RCC 7860 (cell line): ENCODE measurements around the gene PSMF1.

Source experiments
- DNase-seq: peaks from one replicate; pipeline ENCODE4 v3.0.0-alpha.2; 2015; ENCODE audit warnings: low spot score
- FAIRE-seq: peaks from 2 replicates; lab custom pipeline; 2012; peaks lifted over from hg19 to GRCh38; lab: Jason Lieb, UNC

The PSMF1 gene, protein sequence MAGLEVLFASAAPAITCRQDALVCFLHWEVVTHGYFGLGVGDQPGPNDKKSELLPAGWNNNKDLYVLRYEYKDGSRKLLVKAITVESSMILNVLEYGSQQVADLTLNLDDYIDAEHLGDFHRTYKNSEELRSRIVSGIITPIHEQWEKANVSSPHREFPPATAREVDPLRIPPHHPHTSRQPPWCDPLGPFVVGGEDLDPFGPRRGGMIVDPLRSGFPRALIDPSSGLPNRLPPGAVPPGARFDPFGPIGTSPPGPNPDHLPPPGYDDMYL

DNA sequence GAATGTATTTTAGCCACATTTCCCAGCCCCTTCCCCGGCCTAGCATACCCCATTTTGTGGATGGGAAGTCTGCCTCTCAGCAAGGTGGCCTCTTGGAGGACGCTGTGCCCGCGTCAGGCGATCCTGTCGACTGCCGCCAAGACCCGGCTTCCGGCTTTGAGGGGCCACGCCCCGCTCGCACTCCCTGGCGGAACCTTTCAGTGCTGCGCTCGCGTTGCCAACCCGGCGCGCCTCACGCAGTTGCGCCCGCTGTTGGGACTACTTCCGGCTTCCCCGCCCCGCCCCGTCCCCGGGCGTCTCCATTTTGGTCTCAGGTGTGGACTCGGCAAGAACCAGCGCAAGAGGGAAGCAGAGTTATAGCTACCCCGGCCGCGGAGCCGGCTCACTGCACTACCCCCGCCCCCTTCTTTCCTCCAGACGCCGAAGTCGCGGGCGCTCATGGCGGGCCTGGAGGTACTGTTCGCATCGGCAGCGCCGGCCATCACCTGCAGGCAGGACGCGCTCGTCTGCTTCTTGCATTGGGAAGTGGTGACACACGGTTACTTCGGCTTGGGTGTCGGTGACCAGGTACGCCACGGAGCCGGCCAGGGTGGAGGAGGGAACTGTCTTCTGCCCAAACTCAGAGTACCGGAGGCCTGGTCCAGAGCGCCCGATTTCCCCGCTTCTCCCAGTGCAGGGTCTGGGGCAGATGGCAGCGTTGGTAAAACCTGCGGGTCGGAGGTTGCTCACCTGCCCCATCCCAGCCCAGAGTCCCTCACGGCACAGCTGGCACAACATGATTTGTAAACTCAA, at the start of gene PSMF1:
PSMF1 (plus strand) TSS at position 267 of the 792 bp plus-strand sequence; CDS start at position 439, 172 bp downstream.
- no peak for FAIRE-seq

DNA sequence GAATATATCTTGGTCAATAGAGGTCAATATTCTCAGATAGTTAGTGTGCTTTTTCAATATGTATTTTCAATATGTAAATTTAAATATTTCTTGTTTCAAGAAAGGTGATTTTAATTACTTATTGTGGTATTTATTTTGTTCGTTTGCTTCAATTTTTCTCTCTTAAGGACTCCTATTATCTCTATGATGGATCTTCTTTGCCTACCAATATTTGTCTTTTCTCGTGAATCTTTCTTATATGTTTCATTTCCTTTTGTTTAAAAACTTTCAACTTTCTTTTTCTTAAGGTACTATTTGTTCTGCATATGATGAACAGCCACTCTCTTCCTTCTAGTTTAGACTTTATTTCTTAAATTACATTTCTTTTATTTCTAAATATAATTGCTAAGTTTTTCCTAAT, 46.1 kb upstream of the PSMF1 start:
- FAIRE-seq = no peak
- no peak for DNase-seq

More for the DNA sequence above, at the start of gene PSMF1:
- peak; percentile 71 for DNase-seq

DNA sequence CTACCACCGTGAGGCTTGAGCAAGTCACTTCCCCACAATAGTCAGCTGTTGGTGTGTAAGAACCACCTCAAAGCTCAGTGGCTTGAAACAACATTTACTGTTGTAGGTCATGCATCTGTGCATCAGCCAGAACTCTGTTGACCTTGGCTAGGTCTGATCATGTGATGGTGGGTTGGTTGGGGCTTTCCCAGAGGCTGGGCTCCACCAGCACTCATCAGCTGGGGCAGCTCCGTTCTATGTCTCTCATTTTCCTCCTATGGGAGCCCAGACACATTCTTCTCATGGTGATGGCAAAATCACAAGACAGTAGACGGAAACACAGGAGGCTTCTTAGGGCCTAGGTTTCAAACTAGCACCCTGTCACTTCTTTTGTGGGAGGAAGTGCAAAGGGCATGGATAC, 42.8 kb upstream of the PSMF1 start:
- FAIRE-seq = no peak

DNA sequence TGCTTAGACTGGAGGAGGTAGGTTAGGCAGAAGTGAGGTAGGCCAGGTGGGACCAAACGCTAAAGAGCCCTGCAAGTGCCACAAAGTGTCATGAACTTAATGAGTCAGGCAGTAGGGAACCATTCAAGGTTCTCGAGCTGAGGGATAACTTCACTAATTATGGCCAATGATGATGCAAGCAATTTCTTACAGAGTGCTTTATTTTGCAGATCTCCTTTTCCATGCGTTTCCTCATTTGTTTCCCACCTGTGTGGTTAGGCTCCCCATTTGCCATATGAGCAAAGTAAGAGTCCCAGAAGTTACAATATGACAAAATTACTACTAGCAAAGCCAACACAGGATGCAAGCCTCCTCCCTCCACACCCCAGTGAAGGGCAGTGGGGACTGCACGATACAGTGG, 36.5 kb upstream of the PSMF1 start:
- FAIRE-seq (no peak), DNase-seq (no peak)

More for the DNA sequence above, 42.8 kb upstream of the PSMF1 start:
- DNase-seq = no peak

DNA sequence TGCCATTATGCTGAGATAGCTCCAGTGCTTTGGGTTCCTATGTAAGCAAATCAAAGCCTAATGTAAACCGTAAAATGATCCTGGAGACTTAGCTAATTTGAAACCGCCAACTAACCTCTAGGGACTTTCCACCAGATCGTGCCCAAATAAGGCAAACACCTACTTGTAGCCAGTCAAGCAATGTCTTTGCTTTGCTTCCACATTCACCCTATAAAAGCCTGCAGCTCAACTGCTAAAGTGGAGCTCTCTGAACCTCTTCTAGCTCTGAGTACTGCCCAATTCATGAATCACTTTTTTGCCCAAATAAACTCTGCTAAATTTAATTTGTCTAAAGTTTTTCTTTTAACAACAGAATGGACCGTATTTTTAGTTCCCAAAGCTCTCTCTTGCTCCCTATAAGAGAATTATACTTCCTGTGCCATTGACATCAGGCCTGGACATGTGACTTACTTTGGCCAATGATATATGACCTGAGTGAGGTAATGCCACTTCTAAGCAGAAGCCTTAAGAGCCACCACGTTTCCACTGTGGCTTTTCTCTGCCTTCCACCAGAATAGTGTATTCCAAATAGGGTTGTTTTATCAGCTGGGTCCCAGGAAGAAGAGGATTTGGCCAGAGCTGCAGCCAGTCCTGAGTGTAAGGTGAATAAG, 34.8 kb upstream of the PSMF1 start:
- DNase-seq (no peak), FAIRE-seq (no peak)

DNA sequence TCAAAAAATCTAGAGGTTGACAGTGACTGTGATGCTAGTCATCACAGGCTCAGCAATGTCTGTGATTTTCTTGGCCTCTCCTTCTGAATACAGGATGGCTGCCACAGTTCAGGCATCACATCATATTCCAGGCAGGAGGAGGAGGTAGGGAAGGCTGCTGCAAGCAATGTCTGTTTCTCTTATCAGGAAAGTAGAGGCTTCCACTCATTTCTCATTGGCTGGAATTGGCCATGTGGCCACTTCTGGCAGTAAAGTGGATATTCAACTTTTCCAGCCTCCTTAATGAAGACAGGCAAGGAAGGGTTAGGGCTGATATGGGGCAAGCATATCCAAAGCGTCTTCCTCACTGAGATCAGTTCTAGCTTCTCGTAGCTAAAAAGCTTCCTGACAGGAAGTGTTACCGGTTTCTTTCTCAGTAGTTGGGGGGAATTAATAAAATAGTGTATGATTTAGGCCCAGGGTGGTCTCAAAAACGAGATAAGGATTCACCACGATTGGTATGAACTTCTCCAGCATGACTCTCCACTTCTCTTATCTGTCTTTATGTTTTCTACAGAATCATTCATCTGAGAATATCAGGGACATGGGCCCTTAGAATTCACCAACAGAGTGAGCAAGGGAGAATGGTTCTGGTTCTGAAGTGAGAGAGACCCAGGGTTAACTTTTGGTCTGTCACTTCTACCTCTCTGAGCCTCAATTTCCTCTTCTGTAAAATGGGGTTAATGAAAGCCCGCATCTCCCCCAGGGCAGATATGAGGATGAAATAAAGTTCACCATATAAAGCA, 32.7 kb upstream of the PSMF1 start:
- FAIRE-seq (no peak), DNase-seq (no peak)

DNA sequence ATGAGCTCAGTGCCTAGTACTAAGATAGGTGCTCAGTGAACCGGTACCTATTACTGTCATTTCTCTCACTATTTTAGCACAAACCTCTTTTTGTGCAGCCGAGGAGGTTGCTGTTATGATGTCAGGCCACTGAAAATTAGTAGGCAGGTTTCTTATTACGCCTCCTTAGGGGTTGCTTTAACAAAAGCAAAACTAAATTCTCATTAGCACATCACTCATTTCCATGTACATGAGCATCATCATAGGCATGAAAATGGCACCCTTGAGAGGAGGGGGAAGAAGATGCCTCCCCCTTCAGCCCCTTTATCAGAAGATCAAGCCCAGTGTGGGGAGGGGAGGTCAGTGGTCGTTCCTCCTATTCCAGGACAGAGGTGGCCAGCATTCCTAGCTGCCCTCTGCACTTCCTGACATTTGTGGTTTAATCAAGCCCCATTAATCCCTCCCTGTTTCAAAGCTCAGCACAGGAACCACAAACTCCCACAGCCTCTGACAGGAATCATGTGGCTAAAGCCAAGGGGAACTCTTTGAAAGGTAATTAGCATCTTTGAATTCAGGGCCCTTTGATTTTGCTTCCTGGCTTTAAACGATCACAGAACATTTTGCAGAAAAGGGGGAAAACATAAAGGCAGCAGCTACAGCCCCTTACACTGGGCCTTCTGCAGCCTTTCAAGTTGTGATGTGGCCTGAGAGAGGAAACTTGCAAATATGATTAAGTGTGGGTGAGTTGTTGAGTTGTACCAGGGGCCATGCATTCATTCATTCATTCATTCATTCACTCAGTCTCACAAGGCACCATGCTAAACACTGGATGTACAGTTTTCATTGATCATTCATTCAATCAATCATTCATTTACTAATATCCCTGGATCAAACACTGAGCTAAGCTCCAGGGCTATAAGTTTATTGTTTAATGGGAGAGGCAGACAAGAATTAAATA, 31.9 kb upstream of the PSMF1 start:
- DNase-seq (no peak), FAIRE-seq (no peak)

DNA sequence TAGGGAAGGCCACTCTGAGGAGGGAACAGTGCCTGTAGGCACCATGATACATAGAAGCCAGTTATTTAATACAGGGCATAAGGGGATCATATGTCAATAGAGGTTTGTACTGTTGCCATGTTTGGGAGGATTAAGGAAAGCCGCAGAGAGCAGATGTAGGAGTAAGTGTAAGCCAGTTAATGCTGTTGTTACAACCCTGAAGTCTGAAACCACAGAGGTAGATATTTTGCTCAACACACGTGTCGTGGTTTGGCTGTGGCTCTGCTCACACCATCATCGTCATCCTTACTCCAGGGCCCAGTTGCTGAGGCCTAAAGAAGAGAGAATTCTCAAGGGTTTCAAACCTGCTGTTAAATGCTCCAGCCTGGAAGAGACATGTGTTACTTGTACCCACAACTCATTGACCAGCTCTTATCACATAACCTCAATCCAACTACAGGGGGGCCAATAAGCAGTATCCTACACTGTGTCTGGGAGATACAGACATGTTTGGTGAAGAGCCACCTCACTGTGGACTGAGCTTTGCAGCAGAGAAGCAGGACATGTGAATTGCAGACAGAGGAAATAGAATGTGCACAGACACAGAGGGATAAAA, 31.0 kb upstream of the PSMF1 start:
- FAIRE-seq (no peak), DNase-seq (no peak)

DNA sequence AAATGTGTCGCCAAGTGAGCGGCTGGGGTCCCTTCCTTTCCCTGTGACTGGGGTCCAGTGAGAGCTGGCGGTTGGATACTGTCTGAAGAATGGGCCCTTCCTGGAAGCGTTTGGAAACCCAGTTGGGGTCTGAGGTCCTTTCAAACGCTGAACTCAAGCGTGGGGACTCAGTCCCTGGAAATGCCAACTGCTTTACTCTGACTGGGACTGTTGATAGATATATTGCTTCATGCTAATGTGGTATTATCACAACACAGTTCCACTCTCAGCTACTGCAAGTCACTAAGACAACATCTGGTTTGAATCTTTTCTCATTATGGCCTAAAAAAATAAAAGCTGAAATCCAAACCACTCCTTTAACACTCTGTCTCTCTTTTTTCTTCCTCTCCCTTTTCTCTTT, 23.7 kb upstream of the PSMF1 start:
- DNase-seq = no peak

DNA sequence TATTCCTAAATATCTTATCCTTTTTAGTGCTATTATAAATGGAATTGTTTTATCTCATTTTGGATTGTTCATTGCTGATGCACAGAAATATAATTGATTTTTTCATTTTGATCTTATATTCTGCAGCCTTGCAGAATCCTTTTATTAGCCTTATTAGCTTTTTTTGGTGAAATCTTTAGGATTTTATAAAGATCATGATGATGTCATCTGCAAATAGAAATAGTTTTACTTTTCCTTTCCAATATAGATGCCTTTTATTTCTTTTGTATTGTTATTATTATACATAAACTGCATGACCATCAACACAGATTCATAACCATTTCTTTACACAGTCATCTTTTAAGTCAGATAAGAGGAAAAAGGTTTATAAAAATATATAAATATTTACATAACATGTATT, 16.9 kb upstream of the PSMF1 start:
- FAIRE-seq = no peak
- no peak for DNase-seq

More for the DNA sequence above, 23.7 kb upstream of the PSMF1 start:
- FAIRE-seq = no peak

DNA sequence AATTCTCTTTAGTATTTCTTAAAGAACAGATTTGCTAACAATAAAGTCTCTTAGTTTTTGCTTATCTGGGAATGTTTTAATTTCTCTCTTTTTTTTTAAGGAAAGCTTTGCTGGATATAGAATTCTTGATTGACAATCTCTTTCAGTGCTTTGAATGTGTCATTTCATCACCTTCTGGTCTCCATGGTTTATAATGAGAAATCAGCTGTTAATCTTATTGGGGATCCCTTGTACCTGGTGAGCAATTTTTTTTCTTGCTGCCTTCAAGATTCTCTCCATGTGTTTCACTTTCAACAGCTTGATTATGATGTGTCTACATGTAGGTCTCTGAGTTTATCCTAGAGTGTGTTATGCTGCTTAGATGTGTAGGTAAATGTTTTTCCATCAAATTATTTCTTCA, 16.4 kb upstream of the PSMF1 start:
- FAIRE-seq (no peak), DNase-seq (no peak)

DNA sequence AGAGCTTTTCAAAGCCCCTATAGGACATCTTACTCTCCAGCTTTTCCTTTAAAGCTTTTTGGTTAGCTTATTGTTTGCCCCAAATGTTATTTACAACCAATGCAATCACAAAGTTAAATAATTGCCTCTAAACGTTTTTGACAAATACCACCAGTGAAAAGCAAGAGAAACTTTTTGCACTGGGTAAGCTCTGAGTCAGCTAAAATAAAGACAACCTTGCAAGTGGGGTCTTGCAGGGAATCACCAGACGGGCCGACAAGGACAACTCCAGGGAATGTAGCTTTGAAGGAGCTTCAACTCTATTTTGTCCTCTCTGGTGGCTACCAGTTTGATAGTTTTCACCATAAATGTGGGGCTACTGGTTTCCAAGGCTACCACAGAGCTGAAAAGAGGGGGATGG, 14.7 kb upstream of the PSMF1 start:
- no peak for DNase-seq
- FAIRE-seq = no peak

DNA sequence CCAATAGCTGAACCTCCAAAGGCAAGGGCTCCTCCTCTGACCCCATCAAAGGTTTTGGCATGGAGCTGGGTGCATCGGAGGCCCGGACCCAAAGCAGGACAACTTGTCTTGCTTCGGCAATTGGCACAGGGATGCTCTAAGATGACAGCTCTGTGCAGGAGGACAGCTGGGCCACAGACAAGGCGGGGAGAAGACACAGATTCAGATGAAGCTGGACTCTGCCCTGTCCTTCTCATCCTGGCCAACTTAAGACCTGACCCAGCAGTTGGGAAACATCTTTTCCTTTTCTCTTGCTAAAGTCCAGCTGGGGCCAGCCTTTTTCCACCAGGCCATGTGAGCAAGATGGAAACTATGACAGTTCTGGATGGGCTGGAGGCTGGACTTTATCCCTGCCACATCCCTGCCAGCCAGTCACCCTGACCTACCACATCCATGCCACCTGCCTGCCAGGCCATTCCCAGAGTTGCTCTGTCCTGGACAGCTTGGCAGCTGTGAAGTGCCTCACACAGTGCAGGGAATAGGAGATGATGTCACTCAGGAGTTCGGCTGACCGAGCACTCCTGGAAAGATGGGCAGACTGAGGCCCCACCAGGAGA, 12.7 kb upstream of the PSMF1 start:
- FAIRE-seq = no peak

DNA sequence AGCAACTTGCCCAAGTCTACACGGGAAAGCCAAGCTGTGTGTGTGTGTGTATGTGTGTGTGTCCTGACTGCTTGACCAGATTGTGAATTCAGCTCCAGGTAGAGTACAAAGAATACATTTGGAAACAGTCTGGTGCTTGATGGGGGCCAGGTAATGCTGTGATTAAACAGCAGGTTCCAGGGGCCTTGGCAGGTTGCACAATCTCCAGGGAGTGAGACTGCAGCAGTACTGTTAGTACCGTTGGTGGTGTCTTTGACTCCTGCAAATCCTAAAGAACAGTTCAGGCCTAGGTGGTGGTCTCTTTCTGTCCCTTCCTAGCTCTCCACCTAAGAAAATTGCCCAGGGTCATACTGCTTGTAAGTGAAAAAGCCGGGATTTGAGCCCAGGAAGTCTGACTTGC, 11.2 kb upstream of the PSMF1 start:
- no peak for FAIRE-seq
- DNase-seq = no peak

More for the DNA sequence above, 12.7 kb upstream of the PSMF1 start:
- DNase-seq = no peak

DNA sequence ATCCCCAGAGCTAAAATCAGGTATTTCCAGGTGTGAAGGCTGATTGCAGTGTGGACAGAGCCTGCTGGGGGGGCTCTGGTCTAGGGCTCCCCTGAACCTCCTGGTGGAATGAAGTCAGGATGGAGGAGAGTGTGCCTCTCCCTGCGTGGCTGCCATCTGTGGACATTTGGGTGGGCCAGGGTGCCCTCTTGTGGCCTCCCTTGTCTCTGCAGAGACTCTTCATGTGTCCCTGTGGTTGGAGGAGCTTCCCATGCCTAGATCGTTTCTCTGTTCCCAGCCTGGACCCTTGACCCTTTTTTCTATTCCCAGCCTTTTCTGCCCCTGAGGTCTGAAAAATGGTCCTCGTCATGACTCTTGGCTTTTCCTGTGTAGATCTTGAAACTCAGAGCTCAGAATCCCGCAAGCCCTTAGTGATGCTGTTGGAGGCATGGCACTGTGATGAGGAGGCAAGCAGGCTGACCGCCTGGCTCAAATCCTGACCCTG, 9.9 kb upstream of the PSMF1 start:
- DNase-seq = no peak
- no peak for FAIRE-seq

DNA sequence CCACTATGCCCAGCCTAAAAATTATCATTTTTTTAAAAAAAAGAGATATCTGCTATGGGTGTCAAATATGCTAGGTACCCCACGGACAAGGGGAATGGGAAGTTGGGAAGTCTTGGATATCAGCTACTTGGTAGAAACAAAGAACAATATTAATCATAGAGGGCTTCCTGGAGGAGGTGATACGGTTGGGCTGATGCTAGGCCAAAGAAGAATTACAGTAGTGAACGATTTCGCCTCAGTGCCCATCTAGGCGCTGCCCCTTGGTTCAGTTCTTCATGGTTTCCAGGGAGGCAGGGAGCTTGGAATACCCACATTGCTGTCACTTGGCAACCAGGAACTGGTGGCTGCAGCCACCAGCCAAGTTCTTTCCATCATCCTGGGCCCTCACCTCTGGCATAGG, 5.5 kb upstream of the PSMF1 start:
- FAIRE-seq (no peak), DNase-seq (no peak)

DNA sequence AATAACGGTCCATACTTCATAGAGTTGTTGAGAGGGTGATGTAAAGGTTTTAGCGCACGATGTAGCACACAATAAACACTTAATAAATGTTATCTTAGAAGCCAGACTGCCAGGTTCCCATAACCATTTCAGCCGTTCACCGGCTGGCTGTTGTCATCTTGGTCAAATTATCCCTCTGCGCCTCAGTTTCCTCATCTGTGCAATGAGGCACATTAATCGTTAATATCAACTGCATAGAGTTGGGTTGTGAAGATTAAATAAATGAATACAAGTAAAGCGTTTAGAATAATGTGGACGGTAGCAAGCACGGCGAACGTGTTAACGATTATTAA, 432 bp upstream of the PSMF1 start:
- FAIRE-seq = no peak
- no peak for DNase-seq

DNA sequence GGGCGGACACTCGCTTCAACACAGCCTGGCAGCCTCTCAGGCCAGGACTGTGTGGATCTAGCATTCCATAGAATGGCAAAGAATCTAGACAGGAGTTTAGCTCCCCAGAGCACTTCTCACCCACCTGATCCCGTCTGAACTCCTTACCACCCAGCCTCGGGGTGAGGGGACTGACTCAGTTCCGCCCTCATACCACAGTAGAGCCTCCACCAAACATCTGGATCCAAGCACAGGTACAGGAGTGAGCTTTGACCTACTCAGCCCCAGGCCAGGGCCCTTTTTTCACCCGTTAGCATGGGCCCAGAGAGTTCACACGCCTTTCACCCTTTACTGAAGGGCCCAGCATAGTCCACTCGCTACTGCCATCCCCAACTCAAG, 715 bp downstream of the PSMF1 start:
- DNase-seq (no peak), FAIRE-seq (no peak)

DNA sequence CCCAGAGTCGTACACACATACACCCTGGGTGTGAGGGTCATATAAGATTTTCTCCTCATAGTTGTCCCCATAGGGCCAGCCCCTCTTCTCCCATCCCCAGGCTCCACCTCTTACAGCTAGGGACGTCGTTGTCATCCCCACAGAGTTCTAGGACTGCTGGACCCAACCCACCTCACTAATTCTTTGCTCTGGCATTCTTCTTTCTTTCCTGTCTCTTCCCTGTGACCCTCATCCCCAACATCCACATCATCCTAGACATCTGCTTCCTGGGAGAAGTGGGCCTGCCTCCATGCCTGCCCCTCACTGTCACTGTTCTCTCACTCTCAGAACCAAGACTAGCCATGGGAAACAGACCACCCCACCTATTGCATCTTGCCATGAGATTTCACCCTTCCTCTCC, 1.1 kb downstream of the PSMF1 start:
- DNase-seq (no peak), FAIRE-seq (no peak)
